ENCODE data around the gene RPL34.
A peak's percentile ranks its signal among the peaks of the same experiment; 100 is the strongest.
"Not testable (repeated sequence)": the region's sequence is repeated elsewhere in the genome, so short reads cannot be mapped to it uniquely, and the experiment has no call there.

RPL34 gene

GRCh38 chr4:108620101-108620932 lies at the start of gene RPL34:
Gene RPL34, plus strand, starts transcription at chr4:108620576. Its CDS starts 1,384 bp downstream, at chr4:108621960.
- peak; percentile 100 for DNase-seq

GRCh38 chr4:108570993-108571569 lies 49.3 kb upstream of the RPL34 start:
- DNase-seq = no peak

DNA sequence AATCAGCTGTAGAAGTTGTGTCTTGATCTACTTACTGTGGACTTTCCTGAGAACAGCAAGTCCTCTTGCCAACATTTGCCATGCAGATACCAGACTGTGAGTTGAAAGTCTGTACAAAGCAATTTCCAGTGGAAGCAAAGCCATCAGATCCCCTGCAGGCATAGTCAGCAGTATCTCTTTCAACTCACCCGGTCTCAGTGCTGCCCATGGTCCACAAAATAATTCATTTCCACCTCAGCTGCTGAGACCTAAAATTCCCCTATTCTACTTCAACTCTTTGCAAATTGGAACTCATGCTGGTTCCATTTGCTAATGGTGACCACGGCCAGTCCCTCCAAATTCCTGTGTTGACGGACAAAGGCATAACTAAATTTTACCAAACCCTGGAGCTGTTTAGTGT lies 46.0 kb upstream of the RPL34 start:
- no peak for DNase-seq

DNA sequence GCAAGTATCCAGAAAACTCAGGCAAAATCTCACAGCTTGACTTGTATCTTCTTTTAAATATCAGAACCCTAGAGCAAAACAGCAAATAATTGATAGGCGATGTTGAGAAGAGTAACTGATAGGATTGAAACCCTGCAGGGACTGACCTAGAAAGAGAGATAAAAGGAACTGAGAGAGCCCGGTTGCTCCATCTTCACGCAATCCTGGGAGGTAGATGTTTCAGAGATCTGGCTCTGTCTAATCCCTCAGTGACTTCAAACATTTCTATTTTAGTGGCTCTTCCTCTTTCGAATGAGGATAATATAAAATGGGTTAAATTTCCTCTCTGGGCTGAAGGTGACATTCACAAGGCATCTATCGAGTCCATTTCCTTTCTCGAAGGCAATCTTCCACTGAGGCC lies 39.3 kb upstream of the RPL34 start:
- DNase-seq = no peak

- DNase-seq = no peak
Observed at GRCh38 chr4:108586778-108587177, 33.6 kb upstream of the RPL34 start.

DNA sequence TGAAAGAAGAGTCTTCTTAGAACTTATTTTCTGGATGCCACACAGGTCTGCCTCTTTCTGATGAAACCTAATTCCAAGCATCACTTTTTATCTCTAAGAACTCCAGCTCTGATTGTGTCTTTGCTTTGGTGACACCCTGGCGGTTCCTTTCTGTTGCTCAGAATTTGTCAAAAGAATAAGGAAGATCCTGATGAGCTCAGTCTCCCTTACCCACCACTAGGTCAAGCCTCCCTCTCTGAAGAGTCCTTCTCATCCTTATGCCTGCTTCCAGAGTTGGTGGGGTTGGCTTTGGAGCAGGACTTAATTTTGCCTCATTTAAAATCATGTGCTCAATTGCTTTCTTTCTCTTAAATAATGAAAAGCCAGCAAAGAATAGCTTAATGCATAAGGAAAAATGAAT lies 31.5 kb upstream of the RPL34 start:
- no peak for DNase-seq

GRCh38 chr4:108589961-108590360 lies 30.4 kb upstream of the RPL34 start:
- DNase-seq = no peak

DNA sequence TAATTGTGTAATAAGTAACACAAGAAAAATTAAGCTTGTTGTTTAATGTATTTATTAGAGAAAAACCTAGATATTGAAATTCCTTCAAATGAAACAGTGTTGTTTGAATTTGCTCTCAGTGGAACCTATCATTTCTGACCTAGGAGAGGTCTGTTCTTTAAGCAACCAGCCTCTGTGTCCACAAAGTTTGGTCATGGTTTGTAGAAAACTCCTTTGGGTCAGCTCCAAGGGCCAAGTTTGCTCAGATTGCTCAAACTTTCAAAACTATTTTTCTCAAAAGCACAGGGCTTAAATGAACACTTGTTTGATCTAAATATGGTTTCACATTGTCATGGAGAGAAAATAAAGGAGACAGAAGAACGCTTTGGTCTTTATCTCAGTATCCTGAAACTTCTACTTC lies 29.6 kb upstream of the RPL34 start:
- no peak for DNase-seq

- no peak for DNase-seq
Observed at GRCh38 chr4:108592674-108592986, 27.7 kb upstream of the RPL34 start.

GRCh38 chr4:108594296-108594695 lies 26.1 kb upstream of the RPL34 start:
- DNase-seq = not testable (repeated sequence)

- DNase-seq = no peak
Observed at GRCh38 chr4:108596344-108596743, 24.0 kb upstream of the RPL34 start.

- no peak for DNase-seq
Observed at GRCh38 chr4:108601106-108601505, 19.3 kb upstream of the RPL34 start.

DNA sequence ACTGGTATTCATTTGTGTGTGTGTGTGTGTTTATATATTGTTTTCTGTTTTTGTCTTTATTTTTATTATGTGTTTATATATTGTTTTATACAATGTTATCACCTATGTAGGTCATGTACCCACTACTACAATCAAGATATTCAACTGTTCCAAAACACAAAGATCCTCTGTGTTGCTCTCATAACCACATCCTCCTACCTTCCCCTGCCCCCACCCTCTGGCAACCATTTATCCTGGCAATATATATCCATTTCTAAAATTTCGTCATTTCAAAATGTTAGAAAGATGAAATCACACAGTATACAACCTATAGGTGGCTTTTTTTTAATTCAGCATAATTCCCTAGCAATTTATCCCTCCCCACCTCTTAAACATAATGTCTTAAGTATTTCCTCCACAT lies 18.8 kb upstream of the RPL34 start:
- DNase-seq = no peak

GRCh38 chr4:108602163-108602562 lies 18.2 kb upstream of the RPL34 start:
- no peak for DNase-seq

DNA sequence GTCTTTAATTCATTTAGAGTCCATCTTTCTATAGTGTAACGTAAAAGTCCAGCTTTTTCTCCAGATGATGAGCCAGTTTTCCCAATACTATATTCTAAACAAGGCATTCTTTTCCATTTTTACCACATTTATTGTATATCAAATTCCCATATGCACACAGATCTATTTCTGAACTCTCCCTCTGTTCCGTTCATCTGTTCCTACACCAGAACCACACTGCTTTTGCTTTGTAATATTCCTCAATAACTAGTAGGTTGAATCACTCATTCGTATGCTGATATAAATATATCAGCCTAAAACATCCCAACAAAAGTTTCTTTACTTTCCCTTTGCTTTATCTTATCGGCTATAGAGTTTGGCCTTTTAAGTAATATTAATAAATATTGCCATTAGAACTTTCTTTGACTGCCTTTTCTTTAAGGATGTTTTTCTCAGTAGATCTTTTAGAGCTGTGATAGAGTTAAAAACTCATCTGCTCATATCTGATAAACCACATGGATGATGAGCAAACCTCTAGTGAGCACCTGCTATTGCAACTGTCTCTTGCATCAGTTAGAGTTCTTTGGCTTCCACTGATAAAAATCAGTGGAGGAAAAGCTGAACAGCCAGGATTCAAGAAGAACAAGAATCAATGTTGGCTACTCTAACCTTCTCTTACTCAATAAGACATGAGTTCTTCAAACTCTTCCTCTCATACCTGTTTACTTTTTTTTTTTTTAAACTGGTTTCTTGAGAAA lies 13.1 kb upstream of the RPL34 start:
- DNase-seq = no peak

DNA sequence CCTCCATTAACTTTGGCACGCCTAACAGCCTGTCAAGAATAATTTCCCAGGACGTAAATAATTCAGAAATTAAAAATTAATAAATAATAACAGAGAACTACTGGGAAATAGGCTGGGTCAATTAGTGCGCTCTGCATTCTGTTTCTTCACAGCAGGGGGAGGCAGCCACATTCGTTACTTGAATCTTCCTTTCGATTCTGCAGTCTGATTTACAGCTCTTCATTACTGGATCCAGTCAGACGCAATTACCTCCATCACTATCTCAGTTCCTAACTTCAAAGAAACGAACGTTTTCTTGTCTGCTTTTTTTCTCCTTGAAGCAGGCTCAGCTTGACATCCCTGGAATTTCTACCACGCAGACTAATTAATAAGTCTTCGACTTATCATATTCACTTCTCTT lies 9.0 kb upstream of the RPL34 start:
- peak; percentile 88 for DNase-seq

- no peak for DNase-seq
Observed at GRCh38 chr4:108612365-108612764, 8.0 kb upstream of the RPL34 start.

DNA sequence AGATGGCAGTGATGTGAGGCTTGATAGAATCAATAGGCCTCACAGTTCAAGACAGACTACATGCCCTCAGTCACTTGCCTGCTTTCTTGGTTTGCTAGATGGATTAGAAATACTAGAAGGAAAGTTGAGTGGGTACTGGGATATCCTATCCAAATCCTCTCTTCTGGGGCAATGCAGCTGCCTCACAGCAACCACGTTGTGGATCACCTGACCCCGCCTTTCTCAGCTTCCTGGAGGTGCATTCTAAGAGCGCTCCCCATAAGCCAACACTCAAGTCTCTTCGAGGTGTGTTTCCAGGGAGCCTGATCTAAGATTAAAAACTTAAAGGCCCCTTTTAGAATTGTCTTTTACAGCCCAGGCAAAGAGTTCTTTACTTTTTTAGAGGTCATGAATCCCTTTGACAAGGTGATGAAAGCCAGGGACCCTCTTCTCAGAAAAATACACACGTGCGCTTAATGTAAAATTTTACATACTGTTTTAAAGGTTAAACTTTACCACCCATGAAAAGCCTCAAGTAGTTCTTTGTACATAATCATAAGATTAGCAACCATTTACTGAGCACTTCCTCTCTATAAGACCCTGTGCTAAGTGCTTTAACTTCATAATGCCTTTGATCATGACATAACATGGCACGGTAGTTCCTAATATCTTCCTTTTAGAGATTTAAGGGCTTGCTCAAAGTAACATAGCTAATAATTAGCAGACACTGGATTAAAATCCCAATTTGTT lies 840 bp upstream of the RPL34 start:
- DNase-seq = peak; percentile 15

- DNase-seq = no peak
Observed at GRCh38 chr4:108620933-108621905, 843 bp downstream of the RPL34 start.

DNA sequence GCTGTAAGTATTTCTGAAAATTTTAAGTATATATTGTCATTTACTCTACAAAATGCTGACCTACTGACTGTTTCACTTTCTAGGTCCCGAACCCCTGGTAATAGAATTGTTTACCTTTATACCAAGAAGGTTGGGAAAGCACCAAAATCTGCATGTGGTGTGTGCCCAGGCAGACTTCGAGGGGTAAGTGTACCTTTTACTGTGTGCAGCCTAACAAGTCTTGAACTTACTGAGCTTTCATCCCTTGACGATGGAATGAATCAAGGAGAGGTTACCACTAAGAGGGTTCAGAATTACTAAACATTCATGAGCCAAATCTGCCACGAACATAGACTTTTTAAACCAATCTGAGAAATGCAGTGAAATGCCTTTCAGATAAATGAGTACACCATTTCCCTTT lies 1.6 kb downstream of the RPL34 start:
- DNase-seq = no peak

GRCh38 chr4:108622828-108623227 lies 2.5 kb downstream of the RPL34 start:
- no peak for DNase-seq

Measured in eye (tissue), 1 donor.